CD4-positive, alpha-beta T cell treated with Interleukin-1 beta for 1 hour (primary cell): ENCODE data around the gene PUS1.

ENCODE experiments used
- DNase-seq, 2 donors: peaks; one replicate each; pipeline ENCODE4 v3.0.0-alpha.2; 2020 to 2022

Gene PUS1

DNA sequence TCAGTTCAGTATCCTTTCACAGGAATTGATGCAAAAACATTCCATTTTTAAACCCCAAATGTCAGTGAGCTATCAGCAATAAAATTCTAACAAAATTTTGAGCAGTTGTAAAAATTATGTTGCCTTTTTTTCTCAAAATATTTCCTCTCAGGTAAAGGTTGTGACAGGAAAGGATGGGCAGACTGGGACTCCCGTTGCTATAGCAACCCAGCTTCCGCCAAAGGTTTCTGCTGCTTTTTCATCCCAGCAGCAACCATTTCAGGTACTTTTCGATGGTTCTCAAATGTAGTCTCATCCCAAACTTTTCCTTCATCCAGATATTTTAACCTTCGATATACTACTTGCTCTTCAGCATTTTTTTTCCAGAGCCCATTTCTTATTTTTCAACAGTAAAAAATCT, 34.3 kb downstream of the PUS1 start:
- DNase-seq = peak in 1 of 2 donors; percentile 41

- DNase-seq = no peak
Measured at GRCh38 chr12:131965073-131965472, 36.0 kb downstream of the PUS1 start.

GRCh38 chr12:131971226-131971625, 42.1 kb downstream of the PUS1 start:
- no peak for DNase-seq

- DNase-seq = no peak
Measured at GRCh38 chr12:131975228-131975627, 46.2 kb downstream of the PUS1 start.

DNA sequence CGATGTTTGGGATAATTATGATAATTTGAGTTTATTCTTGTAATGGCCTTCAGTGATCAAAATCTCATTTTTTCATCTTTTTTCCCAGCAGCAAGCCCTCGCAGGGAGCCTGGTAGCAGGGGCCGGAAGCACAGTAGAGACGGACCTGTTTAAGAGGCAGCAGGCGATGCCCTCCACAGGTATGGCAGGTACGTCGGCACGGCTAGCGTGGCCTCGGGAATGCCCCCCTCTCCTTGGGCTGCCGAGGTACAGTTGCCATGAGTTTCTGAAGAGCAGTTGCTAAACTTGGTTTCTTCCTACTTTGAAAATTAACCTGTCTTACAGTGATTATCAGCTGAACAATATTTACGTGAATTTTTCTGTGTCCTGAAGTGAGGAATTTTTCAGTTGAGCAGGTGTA, 50.5 kb downstream of the PUS1 start:
- no peak for DNase-seq

DNA sequence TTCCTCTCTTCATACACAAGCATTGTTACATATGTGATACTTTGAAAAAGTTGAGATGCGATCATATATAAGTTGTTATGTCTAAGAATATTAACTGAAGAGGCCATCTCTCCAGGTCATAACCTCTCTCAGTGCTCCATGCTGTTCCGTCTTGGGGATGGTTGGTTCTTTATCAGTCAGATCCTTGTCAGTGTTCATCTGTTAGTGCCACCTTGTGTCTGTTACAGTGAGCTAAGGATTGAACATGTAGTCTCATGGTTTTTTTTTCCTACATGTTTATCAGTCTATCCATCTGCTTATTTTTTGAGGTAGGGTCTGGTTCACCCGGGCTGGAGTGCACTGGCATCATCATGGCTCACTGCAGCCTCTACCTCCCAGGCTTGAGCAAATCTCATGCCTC, 51.2 kb downstream of the PUS1 start:
- DNase-seq = no peak

DNA sequence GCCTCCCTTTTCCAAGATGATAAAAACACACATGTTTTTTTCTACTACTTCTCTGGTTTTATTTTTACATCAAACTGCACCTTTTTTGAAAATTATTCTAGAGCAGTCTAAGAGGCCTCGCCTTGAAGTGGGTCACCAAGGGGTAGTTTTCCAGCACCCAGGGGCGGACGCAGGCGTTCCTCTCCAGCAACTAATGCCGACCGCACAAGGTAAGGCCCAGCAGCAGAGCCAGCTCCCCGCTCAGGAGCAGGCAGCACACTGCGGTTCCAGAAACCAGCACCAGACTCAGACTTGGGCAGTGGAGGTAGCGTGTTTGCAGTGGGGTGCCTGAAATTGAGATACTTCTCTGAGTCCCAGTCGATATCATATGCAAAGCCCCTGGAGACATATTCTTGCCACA, 52.3 kb downstream of the PUS1 start:
- DNase-seq = no peak

- DNase-seq = no peak
Measured at GRCh38 chr12:131982041-131982440, 53.0 kb downstream of the PUS1 start.

- no peak for DNase-seq
Measured at GRCh38 chr12:131983026-131983425, 54.0 kb downstream of the PUS1 start.

- DNase-seq = no peak
Measured at GRCh38 chr12:131983554-131983953, 54.5 kb downstream of the PUS1 start.

GRCh38 chr12:131984334-131984733, 55.3 kb downstream of the PUS1 start:
- DNase-seq = no peak

DNA sequence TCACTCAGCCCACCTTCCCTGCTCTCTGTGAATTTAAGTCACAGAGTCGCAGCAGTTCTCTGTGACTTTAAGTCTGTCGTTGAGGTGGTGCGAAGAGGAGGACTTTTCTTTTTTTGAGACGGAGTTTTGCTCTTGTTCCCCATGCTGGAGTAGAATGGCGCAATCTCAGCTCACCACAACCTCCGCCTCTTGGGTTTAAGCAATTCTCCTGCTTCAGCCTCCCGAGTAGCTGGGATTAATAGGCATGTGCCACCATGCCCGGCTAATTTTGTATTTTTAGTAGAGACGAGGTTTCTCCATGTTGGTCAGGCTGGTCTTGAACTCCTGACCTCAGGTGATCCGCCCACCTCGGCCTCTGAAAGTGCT, 56.4 kb downstream of the PUS1 start:
- peak in 1 of 2 donors; percentile 28 for DNase-seq

DNA sequence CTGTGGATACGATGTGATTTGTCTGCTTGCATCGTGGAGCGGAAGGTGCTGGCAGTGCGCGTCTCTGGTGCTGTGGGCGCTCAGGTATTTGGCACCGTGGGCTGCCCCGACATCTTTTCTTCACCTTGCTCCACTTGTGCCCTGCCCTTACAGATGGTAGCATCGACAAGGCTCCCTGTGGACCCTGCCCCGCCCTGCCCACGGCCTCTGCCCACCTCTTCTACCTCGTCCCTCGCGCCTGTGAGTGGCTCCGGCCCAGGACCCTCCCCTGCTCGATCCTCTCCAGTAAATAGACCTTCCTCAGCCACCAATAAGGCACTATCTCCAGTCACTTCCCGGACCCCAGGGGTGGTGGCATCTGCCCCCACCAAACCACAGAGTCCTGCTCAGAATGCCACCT, 57.3 kb downstream of the PUS1 start:
- no peak for DNase-seq

- DNase-seq = no peak
Measured at GRCh38 chr12:131986910-131987309, 57.8 kb downstream of the PUS1 start.

- DNase-seq = no peak
Measured at GRCh38 chr12:131987552-131987951, 58.5 kb downstream of the PUS1 start.

DNA sequence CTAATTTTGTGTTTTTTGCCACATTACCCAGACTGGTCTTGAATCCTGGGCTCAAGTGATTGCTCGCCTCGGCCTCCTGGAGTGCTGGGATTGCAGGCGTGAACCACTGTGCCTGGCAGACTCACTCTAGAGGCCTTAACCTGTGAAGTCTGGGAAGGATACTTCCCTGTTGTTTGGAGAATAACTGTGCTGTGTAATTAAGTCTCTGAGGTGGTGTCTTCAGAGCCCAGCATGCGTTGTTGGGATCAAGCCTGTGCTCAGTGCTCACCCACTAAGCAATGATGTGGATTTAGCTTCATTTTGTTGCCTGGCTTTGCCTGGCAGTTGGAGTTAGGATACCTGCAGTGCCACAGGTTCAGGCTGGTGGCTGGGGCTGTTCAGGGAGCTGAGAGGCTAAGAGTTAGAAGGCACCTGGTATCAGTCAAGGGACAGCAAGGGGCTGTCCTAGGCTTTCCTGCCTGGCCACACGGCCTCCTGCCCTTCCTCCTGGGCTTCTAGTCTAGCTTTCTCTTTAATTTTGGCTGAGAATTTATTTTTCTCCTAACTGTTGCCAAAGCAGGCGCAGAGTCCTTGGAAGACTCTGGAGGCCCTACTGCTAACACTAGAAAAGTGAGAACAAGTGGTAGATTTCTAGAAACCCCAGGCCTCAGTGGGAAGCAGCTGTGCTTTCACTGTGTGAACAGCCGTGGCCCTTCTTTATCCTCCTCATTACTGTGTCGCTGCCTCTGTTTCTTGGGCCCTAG, 59.1 kb downstream of the PUS1 start:
- no peak for DNase-seq

- DNase-seq = no peak
Measured at GRCh38 chr12:131989021-131989420, 59.9 kb downstream of the PUS1 start.

DNA sequence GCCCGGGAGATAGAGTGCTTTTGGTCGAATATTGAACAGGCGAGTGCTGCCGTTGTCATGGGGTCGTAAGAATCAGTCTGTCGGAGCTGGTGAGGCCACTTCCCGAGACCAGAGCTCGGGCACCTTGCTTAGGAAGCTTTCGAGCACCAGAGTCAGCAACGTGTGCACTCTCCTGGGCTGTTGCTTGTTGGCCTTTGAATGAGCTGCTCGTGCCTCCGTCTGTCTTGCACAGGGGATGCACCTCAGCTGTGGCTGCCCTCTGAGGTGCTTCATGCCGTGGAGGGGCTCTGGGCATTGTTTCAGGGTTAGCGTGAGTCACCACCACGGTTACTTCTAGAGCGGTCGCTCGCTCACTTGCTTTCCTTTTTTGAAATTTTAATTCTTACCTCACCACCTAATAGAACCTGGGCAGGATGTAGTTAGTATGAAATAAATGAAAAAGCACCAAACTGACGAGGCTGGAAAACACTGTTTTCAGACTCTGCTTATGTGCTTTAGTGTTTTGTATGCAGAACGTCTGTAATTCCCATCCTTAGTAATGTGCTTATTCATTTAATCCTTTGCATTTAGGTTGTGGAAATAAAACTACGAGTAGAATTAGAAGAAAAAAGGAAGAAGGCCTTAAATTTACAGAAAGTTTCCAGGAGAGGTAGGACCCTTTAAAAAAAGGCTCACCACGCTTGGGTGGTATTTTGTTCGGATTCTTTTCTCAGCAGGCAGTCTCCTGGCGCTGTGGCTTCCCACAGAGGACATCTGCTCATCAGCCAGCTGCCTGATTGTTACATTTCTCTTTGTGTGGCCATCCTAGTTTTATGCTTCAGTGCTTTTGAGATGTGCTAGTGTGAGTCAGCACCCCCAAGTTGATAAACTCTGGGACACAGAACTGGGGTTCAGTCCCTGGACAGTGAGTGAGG, 61.2 kb downstream of the PUS1 start:
- DNase-seq = no peak

DNA sequence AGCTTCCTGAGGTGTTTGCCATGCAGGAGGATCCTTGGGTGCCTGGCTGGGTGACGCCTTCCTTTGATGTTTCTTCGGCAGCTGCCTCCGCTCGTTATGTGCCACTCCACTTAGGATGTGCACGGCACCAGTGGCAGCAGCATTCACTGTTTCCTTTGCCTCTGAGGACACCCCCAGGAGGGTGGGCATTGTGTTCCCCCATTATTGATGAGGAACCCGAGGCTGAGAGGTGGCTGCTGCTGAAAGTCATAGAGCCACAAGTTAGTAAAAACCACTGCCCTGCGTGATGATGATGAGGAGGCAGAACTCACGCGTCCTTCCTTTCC, 61.9 kb downstream of the PUS1 start:
- no peak for DNase-seq

GRCh38 chr12:131991816-131992430, 62.8 kb downstream of the PUS1 start:
- no peak for DNase-seq

DNA sequence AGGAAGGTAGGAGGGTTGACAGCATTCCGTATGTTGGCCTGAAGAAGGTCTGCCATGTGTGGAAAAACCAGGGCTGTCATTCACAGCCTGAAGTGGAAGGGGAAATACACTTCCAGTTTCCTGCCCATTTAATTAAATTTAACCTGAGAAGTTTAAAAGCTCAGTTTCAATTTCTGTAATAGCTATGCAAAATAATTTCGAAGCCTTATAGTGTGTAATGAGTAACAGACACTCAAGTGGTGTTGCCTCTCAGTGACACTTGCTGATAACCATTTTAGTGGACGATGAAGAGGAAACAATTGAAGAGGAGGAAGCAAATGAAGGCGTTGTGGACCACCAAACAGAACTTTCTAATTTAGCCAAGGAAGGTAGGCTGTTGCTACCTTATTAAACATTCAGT, 65.5 kb downstream of the PUS1 start:
- DNase-seq = no peak
